Kidney (tissue), 14 donors: ENCODE results near the gene SBF2. TPM values are rescaled to one million over a fixed set of nuclear protein-coding genes. Genes with fewer than 3 reads are reported as not detected.
"Not testable (repeated sequence)": the region's sequence is repeated elsewhere in the genome, so short reads cannot be mapped to it uniquely, and the experiment has no call there.

Source experiments
- DNase-seq, 5 donors: peaks; one replicate each; pipeline ENCODE4 v3.0.0-alpha.2; 2013 to 2020
- FAIRE-seq: peaks from 2 replicates; lab custom pipeline; 2012; peaks lifted over from hg19 to GRCh38; lab: Jason Lieb, UNC
- H3K27ac ChIP-seq, 2 donors: one replicate each; pipeline ENCODE4 v1.7.0; 2013; ENCODE audit warnings: low read depth in 2 of 2, low read length in 2 of 2, inconsistent platforms in 1 of 2
- H3K27me3 ChIP-seq: one replicate; pipeline ENCODE4 v1.7.1; 2013; ENCODE audit warnings: low read length, inconsistent platforms; ENCODE audit not compliant: control insufficient read depth, insufficient read depth
- H3K36me3 ChIP-seq, 3 donors: one replicate each; pipeline versions ENCODE4 v1.7.0 to v1.7.1; 2013; ENCODE audit warnings: low read length in 3 of 3, control low read depth in 1 of 3, inconsistent platforms in 1 of 3; ENCODE audit not compliant: insufficient read depth in 3 of 3, control insufficient read depth in 2 of 3
- H3K4me1 ChIP-seq, 3 donors: one replicate each; pipeline versions ENCODE4 v1.7.0 to v1.7.1; 2013; ENCODE audit warnings: low read length in 3 of 3, inconsistent platforms in 1 of 3, low read depth in 1 of 3; ENCODE audit not compliant: control insufficient read depth in 2 of 3, insufficient read depth in 2 of 3
- H3K4me3 ChIP-seq, 3 donors: one replicate each; pipeline versions ENCODE4 v1.7.0 to v1.8.1; 2013; ENCODE audit warnings: low read length in 3 of 3, control low read depth in 1 of 3, inconsistent platforms in 1 of 3
- H3K9ac ChIP-seq, 3 donors: one replicate each; pipeline versions ENCODE4 v1.7.0 to v1.7.1; 2013; ENCODE audit warnings: low read length in 3 of 3, control low read depth in 1 of 3, inconsistent platforms in 1 of 3
- H3K9me3 ChIP-seq, 3 donors: one replicate each; pipeline versions ENCODE4 v1.7.0 to v1.7.1; 2013; ENCODE audit warnings: low read length in 3 of 3, control low read depth in 1 of 3, inconsistent platforms in 1 of 3; ENCODE audit not compliant: control insufficient read depth in 2 of 3, insufficient read depth in 1 of 3
- intact Hi-C: fragments of 100-400 bp; cut with DNase I; formaldehyde crosslinking; loops from one replicate; pipeline ENCODE4 v1.11.1; 2022
- polyA plus RNA-seq: library from polyadenylated mRNA; stranded (reverse); fragments of 350-450 nt; fragmentation: Illumina TruSeq; extraction: RNeasy Lipid Tissue Mini Kit (QIAGEN cat#74804); gene quantifications from one replicate; pipeline ENCODE4 v1.2.3, GENCODE V29; 2014; ENCODE audit warnings: low read depth, low replicate concordance; ENCODE audit not compliant: insufficient read depth
- total RNA-seq: library from RNA; stranded (reverse); fragmentation: NEBNext Ultra II Directional; extraction: Animal tissue kit (Norgen Biotek cat#: 25700); gene quantifications from one replicate; pipeline ENCODE4 v1.2.1, GENCODE V29; 2021
- TF ChIP-seq, protein P1 (sequence below): IDR thresholded peaks from 3 replicates; pipeline ENCODE4 v1.5.1; 2012; ENCODE audit warnings: mild to moderate bottlenecking, moderate library complexity, borderline replicate concordance; ENCODE audit not compliant: insufficient read depth; ENCODE audit errors: extremely low read depth
- donor health status: control.
- donor health status: control.
- donor health status: control.
- donor health status: control.
- donor health status: control.
- donor health status: DM: yes; HTN: yes; CAD: no.
- donor health status: Normal renal cell carcinoma (clear cell type).

Gene SBF2
- total and polyA plus RNA-seq, 2 donors from 2014 or later = 13.1 to 55.4 TPM

DNA sequence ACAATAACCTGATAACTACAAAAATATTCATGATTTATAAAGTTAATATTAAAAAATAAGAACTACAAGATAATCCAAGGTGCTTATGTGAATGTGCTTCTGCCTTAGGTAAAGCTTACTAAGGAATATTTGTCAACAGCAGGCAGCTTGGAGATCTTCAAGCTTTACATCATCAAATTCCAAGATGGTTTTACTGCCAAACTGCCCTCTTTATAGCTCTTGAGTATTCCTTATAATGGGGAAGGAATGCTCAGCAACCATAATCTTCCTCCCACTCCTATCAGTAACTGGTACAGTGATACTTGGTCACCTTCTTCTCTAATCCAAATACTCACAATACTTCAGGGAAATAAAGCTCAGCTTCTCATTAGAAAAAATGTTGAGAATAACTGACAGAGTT, 30.1 kb downstream of the SBF2 start:
- intact Hi-C loops = no loop called here
- H3K27me3 ChIP-seq = no peaks in the 10 kb centered on the region
- H3K36me3 ChIP-seq = no peaks in the 10 kb centered on the region
- no peak overlapping the region for H3K9ac ChIP-seq
- H3K4me3 ChIP-seq = no peak overlapping the region
- no peaks in the 10 kb centered on the region for H3K4me1 ChIP-seq
- FAIRE-seq (no peak), DNase-seq (no peak)
- no peak overlapping the region for H3K27ac ChIP-seq
- TF ChIP-seq, protein P1, sequence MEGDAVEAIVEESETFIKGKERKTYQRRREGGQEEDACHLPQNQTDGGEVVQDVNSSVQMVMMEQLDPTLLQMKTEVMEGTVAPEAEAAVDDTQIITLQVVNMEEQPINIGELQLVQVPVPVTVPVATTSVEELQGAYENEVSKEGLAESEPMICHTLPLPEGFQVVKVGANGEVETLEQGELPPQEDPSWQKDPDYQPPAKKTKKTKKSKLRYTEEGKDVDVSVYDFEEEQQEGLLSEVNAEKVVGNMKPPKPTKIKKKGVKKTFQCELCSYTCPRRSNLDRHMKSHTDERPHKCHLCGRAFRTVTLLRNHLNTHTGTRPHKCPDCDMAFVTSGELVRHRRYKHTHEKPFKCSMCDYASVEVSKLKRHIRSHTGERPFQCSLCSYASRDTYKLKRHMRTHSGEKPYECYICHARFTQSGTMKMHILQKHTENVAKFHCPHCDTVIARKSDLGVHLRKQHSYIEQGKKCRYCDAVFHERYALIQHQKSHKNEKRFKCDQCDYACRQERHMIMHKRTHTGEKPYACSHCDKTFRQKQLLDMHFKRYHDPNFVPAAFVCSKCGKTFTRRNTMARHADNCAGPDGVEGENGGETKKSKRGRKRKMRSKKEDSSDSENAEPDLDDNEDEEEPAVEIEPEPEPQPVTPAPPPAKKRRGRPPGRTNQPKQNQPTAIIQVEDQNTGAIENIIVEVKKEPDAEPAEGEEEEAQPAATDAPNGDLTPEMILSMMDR = no peak
- no peaks in the 10 kb centered on the region for H3K9me3 ChIP-seq

DNA sequence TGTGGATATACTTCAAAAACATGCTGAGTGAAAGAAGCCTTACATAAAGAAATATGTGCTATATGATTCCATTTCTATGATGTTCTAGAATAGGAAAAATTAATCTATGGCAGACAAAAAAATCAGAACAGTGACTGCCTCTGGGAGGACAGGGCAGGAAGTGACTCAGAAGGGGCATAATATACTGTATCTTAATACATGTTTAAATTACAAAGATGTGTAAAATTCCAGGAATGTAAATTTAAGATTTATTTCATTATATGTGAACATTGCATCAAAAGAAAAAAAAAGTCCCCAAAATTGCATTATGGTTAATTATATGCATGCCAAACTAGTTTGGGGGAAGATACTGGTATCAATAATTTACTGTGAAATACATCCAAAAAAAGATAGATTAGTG, 32.2 kb downstream of the SBF2 start:
- intact Hi-C loops = no loop called here
- no peaks in the 10 kb centered on the region for H3K36me3 ChIP-seq
- DNase-seq (no peak), FAIRE-seq (no peak)
- H3K27me3 ChIP-seq = no peaks in the 10 kb centered on the region
- H3K9ac ChIP-seq = no peak overlapping the region
- H3K4me3 ChIP-seq = no peak overlapping the region
- H3K4me1 ChIP-seq = no peaks in the 10 kb centered on the region
- no peak overlapping the region for H3K27ac ChIP-seq
- H3K9me3 ChIP-seq = no peaks in the 10 kb centered on the region
- TF ChIP-seq, protein P1 = no peak

DNA sequence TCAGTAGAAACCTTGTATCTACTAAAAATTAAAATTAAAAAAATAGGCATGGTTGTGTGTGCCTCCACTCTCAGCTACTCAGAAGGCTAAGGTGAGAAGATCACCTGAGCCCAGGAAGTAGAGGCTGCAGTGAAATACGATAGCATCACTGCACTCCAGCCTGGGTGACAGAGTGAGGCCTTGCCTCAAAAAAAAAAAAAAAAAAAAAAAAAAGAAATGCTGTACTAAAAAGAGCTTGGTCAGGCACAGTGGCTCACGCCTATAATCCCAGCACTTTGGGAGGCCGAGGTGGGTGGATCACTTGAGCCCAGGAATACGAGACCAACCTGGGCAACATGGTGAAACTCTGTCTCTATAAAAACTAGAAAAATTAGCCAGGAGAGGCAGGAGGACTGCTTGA, 36.5 kb downstream of the SBF2 start:
- no peak for FAIRE-seq
- H3K9me3 ChIP-seq = no peaks in the 10 kb centered on the region
- peak overlapping the region in 1 of 2 donors; percentile 35 for H3K27ac ChIP-seq
- no peak overlapping the region for H3K4me3 ChIP-seq
- no peaks in the 10 kb centered on the region for H3K36me3 ChIP-seq
- H3K4me1 ChIP-seq = peaks cover 0 to 2% (median 0%) of the 10 kb centered on the region in 3 donors
- H3K27me3 ChIP-seq = no peaks in the 10 kb centered on the region
- no peak overlapping the region for H3K9ac ChIP-seq
- intact Hi-C loops = no loop called here
- TF ChIP-seq, protein P1 = no peak
- no peak for DNase-seq

DNA sequence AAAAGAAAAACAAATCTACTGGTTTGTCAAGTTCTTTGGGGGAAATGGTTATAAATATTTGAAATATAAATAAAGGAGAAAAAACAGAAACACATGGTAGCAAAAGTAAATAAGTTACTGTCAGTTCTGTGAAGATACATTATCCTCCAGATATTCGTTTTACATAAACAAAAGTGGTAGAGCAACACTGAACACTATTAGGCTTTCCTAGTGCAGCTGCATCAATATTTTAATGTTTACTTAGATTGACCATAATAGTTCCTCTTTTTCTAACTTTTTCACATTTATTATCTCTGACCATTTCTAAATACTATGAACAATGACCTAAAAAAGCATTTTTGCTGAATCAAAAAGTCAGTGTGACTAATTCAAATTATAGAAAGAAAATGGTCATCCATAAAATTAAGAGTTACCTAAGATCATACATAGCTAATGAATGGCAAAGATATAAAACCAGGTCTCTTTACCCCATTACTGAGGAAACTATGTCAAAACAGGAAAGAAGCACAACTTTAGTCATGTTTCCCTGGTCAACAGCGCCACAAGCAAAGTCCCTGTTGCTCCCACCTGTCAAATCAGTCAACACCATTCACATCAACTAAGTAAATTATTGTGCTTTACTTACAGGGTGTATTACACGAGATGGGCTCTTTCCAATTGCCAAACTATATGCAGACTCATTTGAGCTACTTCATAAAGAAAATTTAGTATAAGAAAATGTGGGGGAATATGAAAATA, 38.5 kb downstream of the SBF2 start:
- no peak for DNase-seq
- Histone ChIP-seq H3K4me1 (peaks cover 0 to 2% (median 0%) of the 10 kb centered on the region in 3 donors), H3K4me3 (no peak overlapping the region), H3K9ac (no peak overlapping the region), H3K36me3 (no peaks in the 10 kb centered on the region), H3K9me3 (no peaks in the 10 kb centered on the region), H3K27ac (no peak overlapping the region), H3K27me3 (no peaks in the 10 kb centered on the region)
- TF ChIP-seq, protein P1 = no peak
- intact Hi-C loops = no loop called here
- peak; percentile 6 for FAIRE-seq

DNA sequence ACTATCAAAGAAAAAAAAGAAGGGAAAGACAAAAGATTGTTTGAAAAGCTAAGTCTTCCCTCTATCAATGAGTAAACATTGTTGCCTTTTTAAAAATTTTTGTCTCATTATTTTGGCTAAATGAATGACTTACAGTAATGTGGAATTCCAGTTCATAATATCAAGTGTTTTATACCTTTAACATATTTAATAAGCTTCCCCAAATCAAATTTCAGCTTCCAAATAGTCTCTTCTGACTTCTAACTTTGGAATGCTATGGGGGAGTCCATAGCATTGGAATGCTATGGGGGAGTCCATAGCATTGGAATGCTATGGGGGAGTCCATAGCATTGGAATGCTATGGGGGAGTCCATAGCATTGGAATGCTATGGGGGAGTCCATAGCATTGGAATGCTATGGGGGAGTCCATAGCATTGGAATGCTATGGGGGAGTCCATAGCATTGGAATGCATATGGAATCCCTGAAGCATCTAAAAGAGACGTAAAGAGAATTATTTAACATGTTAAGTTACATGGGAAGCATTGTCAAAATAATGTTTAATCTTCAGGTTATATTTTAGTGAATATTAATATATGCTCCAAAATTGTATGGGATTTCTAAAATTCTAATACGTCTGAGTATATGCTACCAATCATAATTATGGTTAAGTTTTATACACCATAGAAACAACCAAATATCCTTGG, 44.4 kb downstream of the SBF2 start:
- H3K9me3 ChIP-seq, H3K9ac ChIP-seq, FAIRE-seq, H3K27me3 ChIP-seq, H3K4me1 ChIP-seq, DNase-seq, H3K27ac ChIP-seq, intact Hi-C loops, H3K4me3 ChIP-seq, H3K36me3 ChIP-seq: not testable (repeated sequence)
